Posterior vena cava (tissue), 2 donors: ENCODE data around the gene KRT6A. TPM values are rescaled to one million over a fixed set of nuclear protein-coding genes. Genes with fewer than 3 reads are reported as not detected.

Experiments used
- DNase-seq: peaks from one replicate; pipeline ENCODE4 v3.0.0-alpha.2; 2020; ENCODE audit warnings: low spot score
- intact Hi-C, 2 donors: fragments of 100-400 bp; cut with DNase I; formaldehyde crosslinking; loops; one replicate each; pipeline versions ENCODE4 v1.14.1 to v1.14.2; 2022 to 2023
- total RNA-seq, 2 donors: library from RNA; stranded (reverse); fragmentation: NEBNext Ultra II Directional; extraction: Animal tissue kit (Norgen Biotek cat#: 25700); gene quantifications; one replicate each; pipeline ENCODE4 v1.2.1, GENCODE V29; 2021
- donor health status: DM: yes; HTN: yes; CAD: no.
- donor health status: DM: yes; HTN: yes; CAD: no.

Gene KRT6A
- total RNA-seq, 2 donors from 2014 or later = not detected

DNA sequence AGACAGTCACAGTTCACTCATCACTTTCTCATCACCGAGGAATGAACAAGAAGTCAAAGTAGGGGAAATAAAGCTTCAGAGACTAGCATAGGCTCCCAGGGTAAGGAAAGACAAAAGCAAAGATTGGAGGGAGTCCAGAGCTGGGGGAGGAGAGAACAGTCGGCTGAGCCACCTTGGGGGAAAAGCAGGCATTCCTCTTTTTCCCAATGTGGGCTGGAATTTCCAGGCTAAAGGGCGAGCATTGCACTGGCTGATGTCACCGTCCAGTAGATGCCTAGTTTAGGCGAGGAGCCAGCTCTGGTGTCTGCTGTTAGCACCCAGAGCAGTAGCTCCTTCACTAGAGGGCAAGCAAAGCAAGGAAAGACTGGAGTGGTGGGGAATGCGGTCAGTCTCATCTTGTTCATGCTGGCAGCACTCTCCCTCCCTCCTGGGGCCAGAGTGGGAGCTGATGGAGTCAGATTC lies 50.4 kb downstream of the KRT6A start:
- intact Hi-C loops = no loop called here
- no peak for DNase-seq

DNA sequence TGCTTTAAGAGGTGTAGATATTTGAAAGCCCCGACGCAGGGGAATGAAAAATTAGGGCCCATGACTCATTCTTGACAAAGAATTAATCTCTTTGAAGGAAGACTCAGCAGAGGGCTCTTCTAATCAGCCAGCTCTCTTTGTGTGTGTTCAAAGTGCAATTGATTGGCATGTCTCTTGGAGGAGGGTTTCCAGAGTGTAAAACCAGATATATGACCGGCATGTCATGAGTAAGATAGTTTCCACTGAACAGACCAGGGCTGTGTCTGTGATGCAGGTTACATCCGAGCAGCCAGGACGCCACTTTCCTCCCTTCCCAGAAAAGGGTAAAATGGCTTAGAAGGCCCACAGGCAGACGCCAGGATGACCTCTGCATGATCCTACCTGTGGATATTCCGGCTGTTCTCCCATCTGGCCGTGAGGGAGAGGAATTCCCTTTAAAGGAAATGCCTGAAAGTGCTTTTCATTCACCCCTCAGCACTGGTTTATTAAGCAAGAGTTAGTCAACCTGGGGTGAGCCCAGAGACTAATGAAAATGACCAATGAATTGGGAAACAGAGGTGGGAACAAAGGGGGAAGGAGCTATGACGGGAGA lies 51.6 kb downstream of the KRT6A start:
- DNase-seq = no peak
- intact Hi-C loops = no loop called here

DNA sequence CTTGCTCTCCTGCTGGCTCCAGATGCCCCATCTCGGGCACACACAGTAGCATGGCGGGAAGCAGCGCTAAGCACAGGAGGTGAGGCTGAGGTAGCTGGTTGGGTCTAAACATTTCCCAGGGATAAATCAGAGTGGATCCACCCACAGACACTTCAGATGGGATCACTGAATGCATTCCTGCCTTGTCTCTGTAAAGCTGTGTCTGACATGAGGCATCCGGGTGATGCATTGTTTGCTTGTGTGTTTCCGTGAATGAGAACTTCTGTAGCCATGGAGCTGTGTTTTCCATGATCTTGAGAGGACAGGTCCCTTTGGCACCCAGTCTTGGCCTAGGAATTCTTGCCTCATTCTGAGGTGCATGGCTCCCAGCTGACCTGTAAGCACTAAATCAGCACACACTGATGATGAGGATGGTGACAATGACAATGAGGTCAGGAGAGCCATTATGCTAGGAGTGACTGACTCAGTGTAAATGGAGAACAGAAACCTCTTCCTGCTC lies 52.2 kb downstream of the KRT6A start:
- intact Hi-C loops = no loop called here
- no peak for DNase-seq

DNA sequence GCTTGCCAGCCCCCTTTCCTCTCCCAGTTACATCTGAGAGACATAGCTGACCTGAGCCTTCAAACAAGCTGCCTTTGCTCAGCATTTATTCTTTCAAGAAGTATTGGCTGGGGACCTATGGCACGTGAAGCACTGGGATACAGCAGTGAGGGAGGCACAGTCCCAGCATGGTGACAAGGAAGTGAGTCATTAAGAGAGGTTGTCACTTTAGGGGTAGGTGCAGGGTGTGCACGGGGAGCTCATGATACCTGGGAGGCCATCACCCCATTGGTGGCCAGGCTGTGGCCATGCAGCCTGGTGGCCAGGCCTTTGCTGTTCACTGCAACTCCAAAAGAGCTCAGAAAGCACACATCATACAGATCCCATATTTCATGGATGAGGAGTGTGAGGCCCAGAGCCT lies 53.2 kb downstream of the KRT6A start:
- intact Hi-C loops = no loop called here
- DNase-seq = no peak

DNA sequence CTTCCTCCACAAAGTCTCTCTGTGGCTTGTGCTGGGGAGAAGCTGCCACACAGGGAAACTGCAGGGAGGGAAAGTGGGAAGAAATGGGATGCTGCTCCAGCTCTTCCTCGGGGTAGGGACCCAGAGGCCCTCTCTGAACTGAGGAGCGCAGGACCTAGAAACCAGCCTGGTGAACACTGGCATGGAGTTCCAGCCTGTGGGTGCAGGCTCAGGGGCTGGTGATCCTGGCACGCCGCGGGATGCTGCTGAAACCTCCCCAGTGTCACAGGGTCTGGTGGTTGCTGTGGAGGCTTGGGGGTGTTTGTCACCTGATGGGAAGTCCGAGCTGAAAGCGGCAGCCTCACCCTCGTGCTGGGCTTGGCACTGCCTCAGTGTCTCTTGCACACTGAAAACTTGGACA lies 53.6 kb downstream of the KRT6A start:
- DNase-seq = no peak
- intact Hi-C loops = no loop called here

DNA sequence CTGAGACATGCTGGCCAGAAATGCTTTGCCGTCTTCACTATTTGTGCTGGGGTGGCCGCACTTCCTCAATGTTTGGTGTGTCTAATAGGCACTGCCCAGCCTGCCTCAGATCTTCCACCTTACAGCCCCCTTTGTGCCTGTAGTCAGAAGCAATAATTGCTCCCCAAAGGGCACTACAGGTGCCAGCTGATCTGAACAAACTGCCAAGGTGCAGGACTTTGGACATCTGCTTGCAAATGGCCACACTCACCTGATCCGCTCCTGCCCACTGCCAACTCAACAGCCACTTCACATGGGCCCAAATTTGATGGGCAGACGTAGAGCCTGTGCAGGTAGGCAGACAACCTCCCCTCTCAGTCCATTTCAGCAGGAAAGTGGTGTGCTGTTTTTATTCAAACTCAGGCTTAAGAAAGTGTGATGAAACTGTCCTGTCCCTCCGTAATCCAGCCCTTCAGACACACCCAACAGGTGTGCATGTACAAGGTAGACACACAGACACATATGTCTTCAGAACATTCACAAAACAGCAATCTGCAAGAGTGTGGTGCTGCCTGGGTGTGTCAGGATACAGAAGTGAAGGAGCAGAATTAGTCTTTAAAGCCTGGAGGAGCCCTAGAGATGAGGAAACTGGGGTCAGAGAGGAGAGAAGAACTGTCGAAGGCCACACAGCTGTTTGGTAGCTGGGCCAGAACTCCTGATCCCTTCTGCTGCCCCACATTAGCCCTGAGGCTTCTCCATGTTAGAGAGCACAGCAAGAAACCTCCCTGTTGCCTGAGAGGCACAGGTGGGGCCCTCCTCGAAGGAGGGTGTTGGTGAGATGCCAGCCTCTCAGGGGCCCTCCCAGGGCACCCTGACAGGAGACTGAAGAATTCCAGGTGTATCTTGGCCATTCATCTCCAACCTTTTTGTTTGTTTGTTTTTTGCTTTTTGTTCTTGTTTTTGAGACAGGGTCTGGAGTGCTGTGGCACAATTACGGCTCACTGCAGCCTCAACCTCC lies 54.5 kb downstream of the KRT6A start:
- intact Hi-C loops = no loop called here
- DNase-seq = no peak

DNA sequence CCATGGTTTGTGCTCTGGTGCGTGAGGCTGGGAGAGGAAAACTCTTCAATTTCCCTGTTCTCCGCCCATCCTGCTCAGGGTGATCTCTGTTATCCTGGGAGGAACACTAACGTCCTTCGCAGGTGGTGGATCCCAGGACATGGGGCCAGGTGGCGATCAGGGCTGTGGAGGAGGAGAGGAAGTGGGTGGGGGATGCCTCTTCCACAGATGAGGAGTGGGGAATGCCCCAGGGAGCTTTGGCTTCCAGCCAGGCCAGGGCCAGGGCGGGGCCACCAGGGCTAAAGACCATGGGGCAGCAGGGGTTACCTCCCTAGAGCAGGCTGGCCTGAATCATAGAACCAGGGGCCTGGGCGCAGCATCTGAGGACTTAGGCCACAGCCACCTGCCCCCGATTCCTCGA lies 55.5 kb downstream of the KRT6A start:
- intact Hi-C loops = no loop called here
- no peak for DNase-seq

Other genes starting within 250 kb of the KRT6A start
- not detected for gene KRT86, start 218.6 kb downstream of the KRT6A start, total RNA-seq
- gene KRT81, start 201.7 kb downstream of the KRT6A start, total RNA-seq = not detected
- gene KRT83, start 171.9 kb downstream of the KRT6A start, total RNA-seq = not detected
- gene KRT85, start 125.8 kb downstream of the KRT6A start, total RNA-seq = not detected
- gene KRT84, start 107.6 kb downstream of the KRT6A start, total RNA-seq = not detected
- gene KRT82, start 86.9 kb downstream of the KRT6A start, total RNA-seq = not detected
- gene KRT75, start 58.9 kb downstream of the KRT6A start, total RNA-seq = not detected
- gene KRT6B, start 41.1 kb downstream of the KRT6A start, total RNA-seq = not detected
- gene KRT6C, start 19.5 kb downstream of the KRT6A start, total RNA-seq = not detected
- not detected for gene KRT5, start 27.1 kb upstream of the KRT6A start, total RNA-seq
- gene KRT71, start 59.9 kb upstream of the KRT6A start, total RNA-seq = not detected
- not detected for gene KRT74, start 80.6 kb upstream of the KRT6A start, total RNA-seq
- gene KRT72, start 108.2 kb upstream of the KRT6A start, total RNA-seq = not detected
- gene KRT73, start 125.3 kb upstream of the KRT6A start, total RNA-seq = not detected
- not detected for gene KRT2, start 159.0 kb upstream of the KRT6A start, total RNA-seq
- gene KRT1, start 187.2 kb upstream of the KRT6A start, total RNA-seq = under 1 TPM in 1 of 2 donors, not detected in 1; 0.42 TPM
- not detected for gene KRT77, start 210.3 kb upstream of the KRT6A start, total RNA-seq